Measurements from ENCODE around the gene DEPDC5. TPM values are rescaled to one million over a fixed set of nuclear protein-coding genes. Genes with fewer than 3 reads are reported as not detected.

DEPDC5 gene
- total and polyA plus RNA-seq, 2 of the 8 experiments (the other 6 are each of a cell fraction or from before 2014, with no cell fraction given): 18.3 to 26.5 TPM

- no peaks in the 10 kb centered on the region for H3K27me3 ChIP-seq (replicated peaks in 1 of 4; ENCODE audit: control insufficient read depth in 3 of 4, extremely low read depth in 1 of 4, insufficient read depth in 3 of 4, low read length in 3 of 4)
- H2BK15ac ChIP-seq (ENCODE audit: low read length): peak overlapping the region; percentile 21; the same call in 1 of the 2 replicates
- no peak overlapping the region for H2AK5ac ChIP-seq (ENCODE audit: low read depth, low read length)
- no peaks in the 10 kb centered on the region for H3K23me2 ChIP-seq (ENCODE audit: low read depth, low read length)
- CTCF ChIA-PET (ENCODE audit: partially characterized antibody): interaction anchor here (1.0 to 1.4 kb wide), 3 partner anchors 14 to 62 kb away, joined by 3 to 4 read pairs (median 3); no protein-coding TSS in a partner anchor
- no peak overlapping the region for H3K27ac ChIP-seq (ENCODE audit: low read depth, low read length)
- no peak overlapping the region for H3K4me3 ChIP-seq (ENCODE audit: extremely low read depth in 1 of 4, insufficient read depth in 2 of 4, low read depth in 3 of 4, low read length in 4 of 4)
- H2BK5ac ChIP-seq (ENCODE audit: low read depth, low read length): no peak overlapping the region
- H3K9me3 ChIP-seq (ENCODE audit: insufficient read depth in 2 of 2, low read depth in 1 of 2, low read length in 1 of 2): no peaks in the 10 kb centered on the region
- WGBS, 2 experiments (ENCODE audit: extremely low coverage in 1 of 2, insufficient coverage in 1 of 2, insufficient read length in 1 of 2, insufficient replicate concordance in 2 of 2, low coverage in 1 of 2, low lambda C conversion rate in 2 of 2, missing lambda C conversion rate in 1 of 2): 79% methylated on average over 5 of the region's 5 CpGs; no CpG with 5 or more reads in 1 of the 2 experiments
- H4K20me1 ChIP-seq (replicated peaks in 1 of 2; ENCODE audit: control insufficient read depth in 1 of 2, insufficient read depth in 2 of 2, low read length in 2 of 2): no peaks in the 10 kb centered on the region
- no peak overlapping the region for H2BK20ac ChIP-seq (ENCODE audit: low read length)
- H3K4me1 ChIP-seq (replicated peaks in 1 of 4; ENCODE audit: control insufficient read depth in 3 of 4, insufficient read depth in 4 of 4, low read length in 3 of 4): no peaks in the 10 kb centered on the region
- peak overlapping the region in 1 of 4 experiments; percentile 22; a peak in 1 of 7 replicates for H3K9ac ChIP-seq (replicated peaks in 1 of 4; ENCODE audit: extremely low read depth in 1 of 4, low read depth in 3 of 4, low read length in 3 of 4)
- no peak overlapping the region for H3K4ac ChIP-seq (replicated peaks; ENCODE audit: insufficient read length, low read depth, low read length)
- no peak overlapping the region for H4K8ac ChIP-seq (ENCODE audit: extremely low read depth, insufficient read depth, low read length)
- no peaks in the 10 kb centered on the region for H3K36me3 ChIP-seq (ENCODE audit: control insufficient read depth in 2 of 4, insufficient read depth in 4 of 4, low read length in 3 of 4)
- H2BK120ac ChIP-seq (replicated peaks; ENCODE audit: low read depth, low read length): no peak overlapping the region
- H3K79me2 ChIP-seq (ENCODE audit: control insufficient read depth in 1 of 2, insufficient read depth in 2 of 2, low read length in 2 of 2): no peaks in the 10 kb centered on the region
- H4K5ac ChIP-seq (ENCODE audit: insufficient read length, low read depth, low read length): no peak overlapping the region
- POLR2A ChIA-PET (ENCODE audit: partially characterized antibody): interaction anchor here (0.8 to 3.0 kb wide), 3 partner anchors 10 to 24 kb away, joined by 4 to 12 read pairs (median 4); no protein-coding TSS in a partner anchor
- no peaks in the 10 kb centered on the region for H3K79me1 ChIP-seq (ENCODE audit: low read depth, low read length)
- H2AFZ ChIP-seq (ENCODE audit: low read length): 0 out of 2 replicates have a peak overlapping the region, but pooled peaks have one; percentile 5
- no peak overlapping the region for H3K14ac ChIP-seq (ENCODE audit: insufficient read length)
- no peak overlapping the region for H4K91ac ChIP-seq (replicated peaks; ENCODE audit: insufficient read length, low read length)
- H2BK12ac ChIP-seq (ENCODE audit: low read depth, low read length): no peak overlapping the region
- no peak overlapping the region for H3K56ac ChIP-seq (replicated peaks; ENCODE audit: insufficient read length, low read depth, low read length)
- no peak overlapping the region for H3K23ac ChIP-seq (ENCODE audit: insufficient read length)
- H3K4me2 ChIP-seq (ENCODE audit: insufficient read depth in 1 of 2, low read depth in 2 of 2, low read length in 2 of 2): no peak overlapping the region
- H3K18ac ChIP-seq (ENCODE audit: extremely low read depth, low read length): no peak overlapping the region
- FAIRE-seq (no peak), DNase-seq (ENCODE audit: low read depth in 1 of 2, low spot score in 2 of 2) (no peak)
- TF ChIP-seq MAFK (IDR thresholded peaks at IDR 0.05; ENCODE audit: low read depth, low read length) (no peak), SIN3A (conservative IDR thresholded peaks at IDR 0.05 in 1 of 2, IDR thresholded peaks at IDR 0.05 in 1 of 2; ENCODE audit: low read depth in 1 of 2, low read length in 2 of 2) (no peak), BCL11A (IDR thresholded peaks at IDR 0.05; ENCODE audit: low read depth in 2 of 2, low read length in 2 of 2) (no peak)
Observed at GRCh38 chr22:31932863-31933262, 179.0 kb downstream of the DEPDC5 start.
